DND-41 (cell line): ENCODE data around the gene UCK2.

Experiments
- ATAC-seq: fragments of 200-7000 bp; cut with Tn5 transposase; 3 replicates; pipeline ENCODE4 v1.9.1; 2021; ENCODE audit warnings: low read depth; ENCODE audit not compliant: insufficient read depth
- DNase-seq: peaks from one replicate; pipeline ENCODE4 v3.0.0-alpha.2; 2020
- H2AFZ ChIP-seq: 2 replicates; pipeline ENCODE4 v1.6.0; 2012; ENCODE audit warnings: low read depth, low read length
- H3K27ac ChIP-seq: 2 replicates; pipeline ENCODE4 v1.5.1; 2012; ENCODE audit warnings: low read length, inconsistent platforms
- H3K27me3 ChIP-seq: fragments of 200-600 bp; sonication (generic); 2 replicates; pipeline ENCODE4 v1.6.0; 2012; ENCODE audit warnings: low read length, mild to moderate bottlenecking, inconsistent platforms; ENCODE audit not compliant: insufficient read depth, poor library complexity
- H3K36me3 ChIP-seq: 2 replicates; pipeline ENCODE4 v1.5.1; 2012; ENCODE audit warnings: low read length, inconsistent platforms; ENCODE audit not compliant: insufficient read depth
- H3K4me1 ChIP-seq: 2 replicates; pipeline ENCODE4 v1.5.1; 2012; ENCODE audit warnings: mild to moderate bottlenecking, low read length; ENCODE audit not compliant: insufficient read depth
- H3K4me2 ChIP-seq: 2 replicates; pipeline ENCODE4 v1.6.0; 2012; ENCODE audit warnings: mild to moderate bottlenecking, moderate library complexity, low read length, inconsistent platforms; ENCODE audit not compliant: insufficient read depth
- H3K4me3 ChIP-seq, 2 experiments: fragments of 200-600 bp in 1 of 2; shearing (Covaris generic) in 1 of 2; 2 replicates each; pipeline ENCODE4 v1.5.1; 2012 to 2016; ENCODE audit warnings: inconsistent platforms in 2 of 2, low read length in 2 of 2, mild to moderate bottlenecking in 2 of 2, low read depth in 1 of 2, moderate library complexity in 1 of 2
- H3K79me2 ChIP-seq: 2 replicates; pipeline ENCODE4 v1.6.0; 2012; ENCODE audit warnings: low read length, inconsistent platforms; ENCODE audit not compliant: insufficient read depth
- H3K9ac ChIP-seq: 2 replicates; pipeline ENCODE4 v1.6.0; 2012; ENCODE audit warnings: low read depth, mild to moderate bottlenecking, inconsistent platforms, low read length, moderate library complexity
- H3K9me3 ChIP-seq: 2 replicates; pipeline ENCODE4 v1.5.1; 2012; ENCODE audit warnings: low read length, moderate library complexity, mild to moderate bottlenecking, inconsistent platforms; ENCODE audit not compliant: insufficient read depth, severe bottlenecking
- H4K20me1 ChIP-seq: 2 replicates; pipeline ENCODE4 v1.6.0; 2012; ENCODE audit warnings: low read length; ENCODE audit not compliant: insufficient read depth
- EZH2 ChIP-seq: IDR thresholded peaks from 3 replicates; pipeline ENCODE4 v1.6.1; 2012; ENCODE audit warnings: borderline replicate concordance, low read depth, mild to moderate bottlenecking, moderate library complexity, low read length, inconsistent platforms; ENCODE audit not compliant: severe bottlenecking
- TF ChIP-seq, protein P1 (sequence below): IDR thresholded peaks from 2 replicates; pipeline ENCODE4 v1.5.1; 2012; ENCODE audit warnings: borderline replicate concordance, low read length, moderate library complexity, mild to moderate bottlenecking; ENCODE audit not compliant: poor library complexity, severe bottlenecking; ENCODE audit errors: extremely low read depth

The UCK2 gene

DNA sequence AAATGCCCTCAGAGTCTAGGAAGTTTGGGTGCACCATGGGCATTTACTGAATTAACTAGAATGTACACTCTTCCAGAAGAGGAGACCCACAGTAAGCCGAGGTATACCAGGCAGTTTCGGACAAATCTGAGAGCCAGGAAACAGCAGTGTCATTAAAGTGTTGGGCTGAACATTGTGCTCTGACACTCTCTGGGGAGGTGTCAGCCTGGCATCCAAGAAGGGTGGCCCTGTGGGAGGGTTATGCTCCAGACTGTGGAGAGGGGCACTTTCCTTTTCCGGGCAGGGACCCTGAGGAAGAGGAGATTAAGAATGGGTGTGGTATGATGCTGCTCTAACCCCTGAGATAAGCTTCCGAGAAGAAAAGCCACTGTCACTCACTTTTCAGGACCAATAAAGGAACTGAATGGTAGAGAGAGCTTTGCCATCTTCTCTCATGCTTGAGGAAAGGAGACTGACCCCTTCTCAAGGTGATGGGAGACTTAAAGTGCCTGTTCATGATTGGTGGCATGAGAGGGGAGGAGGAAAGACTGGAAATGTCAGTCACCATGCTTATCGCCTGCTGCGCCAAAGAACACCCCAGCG lies 98.2 kb downstream of the UCK2 start:
- Histone ChIP-seq H4K20me1 (peaks cover 3% of the 10 kb centered on the region; the same call in 1 of the 2 replicates), H3K27ac (no peak overlapping the region), H3K9me3 (no peaks in the 10 kb centered on the region), H3K9ac (no peak overlapping the region), H3K4me3 (no peak overlapping the region), H2AFZ (no peak overlapping the region), H3K4me2 (no peak overlapping the region), H3K79me2 (no peaks in the 10 kb centered on the region), H3K27me3 (no peaks in the 10 kb centered on the region), H3K4me1 (peaks cover 4% of the 10 kb centered on the region; the same call in 1 of the 2 replicates), H3K36me3 (no peaks in the 10 kb centered on the region)
- no peak for TF ChIP-seq EZH2
- TF ChIP-seq, protein P1, sequence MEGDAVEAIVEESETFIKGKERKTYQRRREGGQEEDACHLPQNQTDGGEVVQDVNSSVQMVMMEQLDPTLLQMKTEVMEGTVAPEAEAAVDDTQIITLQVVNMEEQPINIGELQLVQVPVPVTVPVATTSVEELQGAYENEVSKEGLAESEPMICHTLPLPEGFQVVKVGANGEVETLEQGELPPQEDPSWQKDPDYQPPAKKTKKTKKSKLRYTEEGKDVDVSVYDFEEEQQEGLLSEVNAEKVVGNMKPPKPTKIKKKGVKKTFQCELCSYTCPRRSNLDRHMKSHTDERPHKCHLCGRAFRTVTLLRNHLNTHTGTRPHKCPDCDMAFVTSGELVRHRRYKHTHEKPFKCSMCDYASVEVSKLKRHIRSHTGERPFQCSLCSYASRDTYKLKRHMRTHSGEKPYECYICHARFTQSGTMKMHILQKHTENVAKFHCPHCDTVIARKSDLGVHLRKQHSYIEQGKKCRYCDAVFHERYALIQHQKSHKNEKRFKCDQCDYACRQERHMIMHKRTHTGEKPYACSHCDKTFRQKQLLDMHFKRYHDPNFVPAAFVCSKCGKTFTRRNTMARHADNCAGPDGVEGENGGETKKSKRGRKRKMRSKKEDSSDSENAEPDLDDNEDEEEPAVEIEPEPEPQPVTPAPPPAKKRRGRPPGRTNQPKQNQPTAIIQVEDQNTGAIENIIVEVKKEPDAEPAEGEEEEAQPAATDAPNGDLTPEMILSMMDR = no peak
- no peak for ATAC-seq
- no peak for DNase-seq

DNA sequence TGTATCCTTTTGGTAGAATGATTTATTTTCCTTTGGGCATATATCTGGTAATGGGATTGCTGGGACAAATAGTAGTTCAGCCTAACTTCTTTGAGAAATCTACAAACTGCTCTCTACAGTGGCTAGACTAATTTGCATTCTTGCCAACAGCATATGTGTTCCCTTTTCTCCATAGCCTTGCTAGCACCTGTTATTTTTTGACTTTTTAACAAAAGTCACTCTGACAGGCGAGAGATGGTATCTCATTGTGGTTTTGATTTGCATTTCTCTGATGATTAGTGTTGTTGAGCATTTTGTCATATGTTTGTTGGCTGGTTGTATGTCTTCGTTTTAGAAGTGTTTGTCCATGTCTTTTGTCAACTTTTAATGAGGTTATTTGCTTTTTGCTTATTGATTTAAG lies 99.8 kb downstream of the UCK2 start:
- Histone ChIP-seq H3K27me3 (no peaks in the 10 kb centered on the region), H4K20me1 (peaks cover 3% of the 10 kb centered on the region; the same call in 1 of the 2 replicates), H3K4me2 (no peak overlapping the region), H2AFZ (no peak overlapping the region), H3K79me2 (no peaks in the 10 kb centered on the region), H3K4me1 (peaks cover 4% of the 10 kb centered on the region; the same call in 1 of the 2 replicates), H3K36me3 (no peaks in the 10 kb centered on the region), H3K9ac (no peak overlapping the region), H3K27ac (no peak overlapping the region), H3K4me3 (no peak overlapping the region), H3K9me3 (no peaks in the 10 kb centered on the region)
- DNase-seq (no peak), ATAC-seq (no peak)
- TF ChIP-seq EZH2 = no peak
- TF ChIP-seq, protein P1 = no peak

DNA sequence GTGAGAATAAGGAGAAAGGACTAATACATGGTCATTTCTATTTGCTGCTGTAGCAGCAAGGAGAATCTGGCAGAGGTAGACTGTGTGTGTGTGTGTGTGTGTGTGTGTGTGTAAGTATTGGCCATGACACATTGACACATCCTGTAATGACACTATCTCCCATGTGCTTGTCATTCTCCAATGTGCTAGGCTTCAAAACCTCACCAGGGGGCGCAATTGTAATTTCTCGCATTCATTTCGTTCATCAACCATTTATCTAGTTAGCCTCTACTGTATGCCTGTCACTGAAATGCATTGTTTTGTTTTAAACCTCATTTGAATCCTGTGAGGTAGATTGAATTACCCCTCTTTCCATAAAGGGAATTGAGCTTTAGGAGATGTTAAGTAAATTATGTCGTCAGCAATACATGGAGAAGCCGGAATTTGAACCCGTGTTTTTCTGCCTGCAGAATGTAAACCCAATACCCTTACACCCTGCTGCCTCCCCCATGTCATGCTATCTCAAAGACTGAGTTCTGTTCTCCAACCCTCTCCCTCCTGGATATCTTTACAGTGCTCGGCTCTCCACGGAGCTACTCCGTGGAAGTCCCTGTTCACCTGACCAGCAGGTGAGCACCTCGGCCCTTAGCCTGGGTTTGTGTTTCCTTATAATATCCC lies 100.8 kb downstream of the UCK2 start:
- H3K27me3 ChIP-seq = no peaks in the 10 kb centered on the region
- H3K36me3 ChIP-seq = no peaks in the 10 kb centered on the region
- no peaks in the 10 kb centered on the region for H3K9me3 ChIP-seq
- H3K4me1 ChIP-seq = peaks cover 4% of the 10 kb centered on the region; the same call in 1 of the 2 replicates
- H3K27ac ChIP-seq = no peak overlapping the region
- H3K4me3 ChIP-seq = no peak overlapping the region
- DNase-seq = peak; percentile 67
- peak; percentile 78 for ATAC-seq
- no peaks in the 10 kb centered on the region for H3K79me2 ChIP-seq
- H4K20me1 ChIP-seq = peaks cover 3% of the 10 kb centered on the region; the same call in 1 of the 2 replicates
- H3K9ac ChIP-seq = no peak overlapping the region
- TF ChIP-seq, protein P1 = peak; percentile 91
- no peak for TF ChIP-seq EZH2
- H2AFZ ChIP-seq = no peak overlapping the region
- no peak overlapping the region for H3K4me2 ChIP-seq
